ENCODE measurements around the gene NEURL4.

The NEURL4 gene

GRCh38 chr17:7321466-7321865 is 7.7 kb downstream of the NEURL4 start:
- no peak for DNase-seq

- no peak for DNase-seq
Observed at GRCh38 chr17:7318121-7318860, 10.8 kb downstream of the NEURL4 start.

- no peak for DNase-seq
Observed at GRCh38 chr17:7317161-7317803, 11.9 kb downstream of the NEURL4 start.

GRCh38 chr17:7315570-7316235 is 13.4 kb downstream of the NEURL4 start:
- DNase-seq, result no peak

GRCh38 chr17:7314719-7315569 is 14.2 kb downstream of the NEURL4 start, which contains the start of gene GPS2:
Gene GPS2, minus strand, starts transcription at chr17:7315360. Its CDS starts 308 bp downstream, at chr17:7315052.
- peak; percentile 70 for DNase-seq

GRCh38 chr17:7313890-7314718 is 15.0 kb downstream of the NEURL4 start:
- no peak for DNase-seq

- DNase-seq, result no peak
Observed at GRCh38 chr17:7313088-7313889, 15.8 kb downstream of the NEURL4 start.

GRCh38 chr17:7312432-7313087 is 16.6 kb downstream of the NEURL4 start:
- DNase-seq, result no peak

GRCh38 chr17:7311110-7311705 is 17.9 kb downstream of the NEURL4 start:
- no peak for DNase-seq

GRCh38 chr17:7309628-7310027 is 19.5 kb downstream of the NEURL4 start:
- no peak for DNase-seq

GRCh38 chr17:7308625-7309433 is 20.3 kb downstream of the NEURL4 start:
- DNase-seq, result peak; percentile 75

- no peak for DNase-seq
Observed at GRCh38 chr17:7307686-7308624, 21.2 kb downstream of the NEURL4 start.

GRCh38 chr17:7306911-7307685 is 22.0 kb downstream of the NEURL4 start, which contains the start of gene EIF5A:
Gene EIF5A, plus strand, starts transcription at chr17:7307628. Its CDS starts 2,008 bp downstream, at chr17:7309636.
- peak; percentile 99 for DNase-seq

GRCh38 chr17:7304179-7304578 is 25.0 kb downstream of the NEURL4 start:
- no peak for DNase-seq

GRCh38 chr17:7296189-7296861 is 32.8 kb downstream of the NEURL4 start:
- DNase-seq, result peak; percentile 49

Measured in NCI-H2227 treated with DMSO at 0.1 percent for 48 hours (cell line).